KBM-7 (cell line): ENCODE measurements around the gene SLC16A1.
"Not testable (repeated sequence)": the region's sequence is repeated elsewhere in the genome, so short reads cannot be mapped to it uniquely, and the experiment has no call there.

Experiments used
- DNase-seq: peaks from one replicate; pipeline ENCODE4 v3.0.0-alpha.2; 2015
- in situ Hi-C: fragments of 300-500 bp; cut with MboI; formaldehyde crosslinking; loops from 2 replicates; pipeline ENCODE4 v1.14.3; 2020; ENCODE audit warnings: low sequenced_read_pairs, low pct_unique_long_range_greater_than_20kb, mixed read lengths

SLC16A1 gene, protein sequence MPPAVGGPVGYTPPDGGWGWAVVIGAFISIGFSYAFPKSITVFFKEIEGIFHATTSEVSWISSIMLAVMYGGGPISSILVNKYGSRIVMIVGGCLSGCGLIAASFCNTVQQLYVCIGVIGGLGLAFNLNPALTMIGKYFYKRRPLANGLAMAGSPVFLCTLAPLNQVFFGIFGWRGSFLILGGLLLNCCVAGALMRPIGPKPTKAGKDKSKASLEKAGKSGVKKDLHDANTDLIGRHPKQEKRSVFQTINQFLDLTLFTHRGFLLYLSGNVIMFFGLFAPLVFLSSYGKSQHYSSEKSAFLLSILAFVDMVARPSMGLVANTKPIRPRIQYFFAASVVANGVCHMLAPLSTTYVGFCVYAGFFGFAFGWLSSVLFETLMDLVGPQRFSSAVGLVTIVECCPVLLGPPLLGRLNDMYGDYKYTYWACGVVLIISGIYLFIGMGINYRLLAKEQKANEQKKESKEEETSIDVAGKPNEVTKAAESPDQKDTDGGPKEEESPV

GRCh38 chr1:112955773-112956543 lies at the start of gene SLC16A1:
TSS of gene SLC16A1 (minus strand) at chr1:112956196. CDS start at chr1:112929308, 26,888 bp downstream.
- in situ Hi-C loops, result no loop called here
- peak; percentile 97 for DNase-seq

DNA sequence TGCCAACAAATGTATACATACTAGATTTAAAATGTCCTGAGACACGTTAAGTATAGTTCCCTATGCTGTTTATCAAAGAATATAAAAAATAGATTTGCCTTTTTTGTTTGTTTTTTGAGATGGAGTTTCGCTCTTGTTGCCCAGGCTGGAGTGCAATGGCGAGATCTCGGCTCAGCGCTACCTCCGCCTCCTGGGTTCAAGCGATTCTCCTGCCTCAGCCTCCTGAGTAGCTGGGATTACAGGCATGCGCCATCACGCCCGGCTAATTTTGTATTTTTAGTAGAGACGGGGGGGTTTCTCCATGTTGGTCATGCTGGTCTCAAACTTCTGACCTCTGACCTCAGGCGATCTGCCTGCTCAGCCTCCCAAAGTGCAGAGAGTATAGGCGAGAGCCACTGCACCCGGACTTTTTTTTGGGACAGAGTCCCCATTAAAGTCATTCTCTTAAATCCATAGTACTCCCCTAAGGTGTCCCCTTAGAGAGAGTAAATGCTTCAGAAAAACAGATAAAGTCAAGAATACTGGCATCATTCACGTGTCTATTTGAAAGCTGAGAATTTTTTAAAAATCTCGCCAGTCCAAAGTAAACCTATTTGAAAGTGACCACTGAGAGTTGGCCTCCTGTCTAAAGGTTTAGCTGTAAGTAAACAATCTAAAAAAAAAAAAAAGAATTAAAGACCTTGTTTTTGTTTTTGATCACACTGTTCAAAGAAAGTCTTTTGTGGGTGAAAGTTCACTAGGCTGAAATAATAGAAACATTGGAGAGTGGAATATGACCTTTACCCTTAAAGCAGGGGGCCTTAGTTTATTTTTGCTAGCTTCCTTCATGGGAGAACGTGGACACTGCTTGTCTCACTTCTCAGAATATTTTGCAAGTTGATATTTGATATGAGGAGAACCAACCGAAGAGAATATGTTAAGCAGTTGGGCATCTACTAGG lies 48.0 kb upstream of the SLC16A1 start:
- in situ Hi-C loops, result no loop called here
- no peak for DNase-seq

- DNase-seq, result no peak
- in situ Hi-C loops, result no loop called here
These were observed 46.3 kb upstream of the SLC16A1 start for GRCh38 chr1:113002297-113002696.

DNA sequence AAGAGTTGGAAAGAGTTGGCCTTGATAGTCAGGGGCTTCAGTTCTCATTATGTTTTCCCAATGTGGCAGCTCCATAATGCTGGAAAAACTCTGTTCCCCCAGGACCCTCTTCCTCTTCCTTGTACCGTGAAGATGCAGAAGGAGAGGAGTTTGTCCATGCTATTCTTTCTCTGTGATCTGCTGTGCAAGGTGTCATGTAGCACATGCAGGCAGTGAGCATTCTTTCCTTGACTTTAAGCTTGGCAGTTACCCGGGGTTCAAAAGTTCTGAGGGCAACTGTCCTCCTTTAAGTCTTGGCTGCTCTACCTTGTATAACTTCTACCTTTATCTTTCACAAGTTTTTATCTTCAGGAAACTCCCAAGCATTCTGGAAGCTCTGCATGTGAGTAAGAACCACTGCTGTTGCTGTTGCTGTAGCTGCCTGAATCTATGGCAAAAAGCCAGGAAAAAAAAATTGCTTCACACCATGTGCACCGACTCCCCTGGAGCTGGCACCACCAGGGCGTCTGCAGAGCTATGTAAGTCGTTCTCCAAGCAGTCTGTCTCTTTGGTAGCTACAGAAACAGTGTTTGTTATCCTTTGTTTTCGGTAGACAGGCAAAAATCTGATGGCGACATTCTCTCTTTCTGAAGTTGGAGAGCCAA lies 42.7 kb upstream of the SLC16A1 start:
- peak; percentile 46 for DNase-seq
- in situ Hi-C loops, result no loop called here

DNA sequence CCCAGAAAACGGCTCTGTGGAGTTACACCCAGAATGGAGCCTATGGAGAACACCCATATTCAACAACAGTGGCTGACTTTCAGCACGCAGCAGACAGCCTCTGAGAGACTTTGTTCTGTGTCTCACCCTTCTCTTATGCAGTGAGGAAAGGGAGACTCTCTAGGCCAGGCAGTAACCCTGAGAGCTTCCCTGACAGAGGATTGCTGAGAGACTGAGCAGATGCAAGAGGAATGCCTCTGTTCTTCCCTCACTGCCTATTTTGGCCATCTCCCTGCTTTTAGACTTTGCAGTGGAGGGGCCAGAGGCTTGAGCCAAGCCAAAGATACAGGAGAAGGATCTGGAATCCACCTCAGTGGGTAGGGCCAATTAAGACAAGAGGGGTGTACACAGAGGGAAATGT lies 41.8 kb upstream of the SLC16A1 start:
- no peak for DNase-seq
- in situ Hi-C loops, result no loop called here

DNA sequence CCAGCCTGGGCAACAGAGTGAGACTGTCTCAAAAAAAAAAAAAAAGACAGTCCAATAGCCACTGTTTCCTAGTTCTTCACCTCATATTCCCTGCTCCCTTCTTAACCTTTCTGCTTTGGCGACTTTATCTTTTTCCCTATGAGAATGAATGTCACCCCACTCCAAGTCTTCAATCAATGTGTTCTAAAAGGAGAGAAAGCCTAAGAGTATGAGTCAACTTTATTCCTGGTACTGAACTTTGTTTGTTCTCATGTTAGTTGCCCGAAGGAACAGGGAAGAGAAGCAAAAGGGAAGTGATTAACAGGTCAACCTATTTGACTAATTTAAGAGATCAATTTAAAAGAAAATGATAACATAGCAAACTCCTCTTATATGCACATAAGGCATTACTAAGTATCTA lies 39.9 kb upstream of the SLC16A1 start:
- DNase-seq, result no peak
- in situ Hi-C loops, result no loop called here

- DNase-seq, in situ Hi-C loops: not testable (repeated sequence)
These were observed 39.0 kb upstream of the SLC16A1 start for GRCh38 chr1:112995021-112995420.

- in situ Hi-C loops, result no loop called here
- DNase-seq, result no peak
These were observed 36.8 kb upstream of the SLC16A1 start for GRCh38 chr1:112992780-112993179.

DNA sequence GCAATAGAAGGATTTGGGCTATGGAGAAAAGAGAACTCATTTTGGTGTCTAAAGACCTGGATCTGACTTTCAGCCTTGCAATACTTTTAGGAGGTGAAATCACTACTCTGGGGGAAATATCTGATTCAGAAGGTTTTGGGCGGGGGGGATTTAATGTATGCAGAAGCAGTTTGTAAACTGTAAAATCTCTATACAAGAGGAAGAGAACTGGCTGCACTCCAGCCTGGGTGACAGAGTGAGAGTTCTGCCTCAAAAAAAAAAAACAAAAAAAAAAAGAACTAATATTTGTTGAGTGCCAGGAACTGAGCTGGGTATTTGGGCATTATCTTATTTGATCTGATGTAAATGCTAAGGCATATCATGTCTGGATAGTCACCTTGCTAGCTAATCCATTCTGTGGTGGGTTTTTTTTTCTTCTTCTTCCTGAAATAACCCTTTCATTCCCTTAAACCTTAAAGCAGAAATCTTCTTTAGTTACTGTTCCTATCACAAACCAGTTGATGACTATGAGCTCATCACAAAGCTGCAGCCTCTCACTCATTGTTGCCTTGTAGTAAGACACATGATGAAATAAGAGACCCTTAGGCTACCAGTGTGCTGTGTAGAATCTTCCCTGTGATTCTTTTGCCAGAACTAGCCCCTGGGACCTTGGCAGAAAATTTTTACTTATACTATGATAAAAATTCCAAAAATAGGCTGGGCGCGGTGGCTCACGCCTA lies 35.6 kb upstream of the SLC16A1 start:
- in situ Hi-C loops, result no loop called here
- no peak for DNase-seq

DNA sequence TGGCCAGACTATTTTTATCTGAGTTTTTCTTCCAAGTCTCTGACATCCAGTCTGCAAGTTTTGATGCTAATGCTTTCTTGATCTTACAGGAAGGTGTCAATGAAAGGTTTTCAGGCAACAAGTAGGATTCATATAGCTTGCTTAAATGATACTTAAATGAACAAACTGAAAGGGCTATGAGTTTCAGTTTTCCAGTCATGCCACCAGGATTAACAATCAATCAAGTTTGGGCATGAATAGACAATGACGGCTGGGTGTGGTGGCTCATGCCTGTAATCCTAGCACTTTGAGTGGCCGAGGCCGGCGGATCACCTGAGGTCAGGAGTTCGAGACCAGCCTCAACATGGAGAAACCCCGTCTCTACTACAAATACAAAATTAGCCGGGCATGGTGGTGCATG lies 34.3 kb upstream of the SLC16A1 start:
- no peak for DNase-seq
- in situ Hi-C loops, result no loop called here

GRCh38 chr1:112988367-112988766 lies 32.4 kb upstream of the SLC16A1 start:
- DNase-seq, result no peak
- in situ Hi-C loops, result no loop called here

DNA sequence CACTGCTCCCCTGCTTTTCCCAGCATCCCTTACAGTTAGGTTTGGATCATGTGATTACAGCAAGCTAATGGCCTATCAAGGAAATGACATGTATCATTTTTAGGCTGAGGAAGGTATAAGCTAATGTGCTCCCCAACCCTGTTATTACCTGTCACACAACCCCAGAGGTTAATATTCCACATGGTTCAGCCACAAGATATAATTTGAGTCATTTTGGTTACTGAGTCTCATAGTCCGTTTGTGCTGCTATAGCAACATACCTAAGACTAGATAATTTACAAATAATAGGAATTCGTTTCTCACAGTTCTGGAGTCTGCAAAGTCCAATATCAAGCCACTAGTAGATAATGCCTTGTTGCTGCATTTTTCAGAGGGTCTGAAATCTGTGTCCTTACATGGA lies 29.1 kb upstream of the SLC16A1 start:
- no peak for DNase-seq
- in situ Hi-C loops, result no loop called here

DNA sequence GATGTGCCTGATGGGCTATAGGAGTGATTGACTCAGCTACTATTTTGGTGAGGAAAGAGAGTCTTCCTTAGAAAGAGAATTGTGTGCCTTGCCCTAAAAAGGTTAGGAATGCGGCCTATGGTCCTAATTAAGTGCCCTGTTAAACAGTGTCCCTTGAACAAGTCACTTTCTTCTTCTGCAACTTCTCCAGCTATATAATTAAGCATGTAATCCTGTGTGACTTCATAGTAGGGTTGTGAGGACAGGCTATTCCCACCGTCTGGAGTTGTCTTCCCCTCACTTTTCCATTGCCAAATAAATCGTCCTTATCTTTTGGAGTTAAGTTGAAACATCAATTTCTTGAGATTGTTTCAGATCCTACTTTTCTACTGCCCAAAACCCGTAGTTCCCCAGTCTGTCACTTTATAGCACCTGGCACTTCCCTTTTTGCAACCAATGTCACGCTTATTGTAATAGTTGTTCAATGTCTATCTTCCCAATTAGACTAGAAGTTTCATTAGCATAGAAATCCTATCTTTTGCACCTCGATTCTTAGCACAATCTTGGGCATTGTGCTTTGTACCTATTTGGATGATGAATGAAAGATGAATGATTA lies 27.6 kb upstream of the SLC16A1 start:
- in situ Hi-C loops, result no loop called here
- peak; percentile 41 for DNase-seq

GRCh38 chr1:112982853-112983536 lies 27.0 kb upstream of the SLC16A1 start:
- in situ Hi-C loops, result no loop called here
- DNase-seq, result no peak

DNA sequence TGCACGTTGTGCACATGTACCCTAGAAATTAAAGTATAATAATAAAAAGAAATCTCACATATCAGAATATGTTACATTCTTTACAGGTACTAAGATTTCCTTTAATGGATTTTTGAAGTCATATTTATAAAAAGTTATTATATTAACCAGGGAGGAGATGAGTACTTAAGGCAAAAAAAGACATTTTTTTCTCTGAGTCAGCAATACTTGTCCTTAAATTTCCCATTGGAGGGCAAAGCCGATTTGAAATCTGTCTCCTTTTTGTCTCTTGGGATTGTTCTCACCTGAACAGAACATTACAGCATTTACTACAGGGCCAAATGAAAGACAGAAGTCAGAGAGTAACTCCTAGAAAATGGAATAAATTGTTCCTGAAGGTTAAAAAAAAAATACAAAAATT lies 26.3 kb upstream of the SLC16A1 start:
- in situ Hi-C loops, result no loop called here
- no peak for DNase-seq

DNA sequence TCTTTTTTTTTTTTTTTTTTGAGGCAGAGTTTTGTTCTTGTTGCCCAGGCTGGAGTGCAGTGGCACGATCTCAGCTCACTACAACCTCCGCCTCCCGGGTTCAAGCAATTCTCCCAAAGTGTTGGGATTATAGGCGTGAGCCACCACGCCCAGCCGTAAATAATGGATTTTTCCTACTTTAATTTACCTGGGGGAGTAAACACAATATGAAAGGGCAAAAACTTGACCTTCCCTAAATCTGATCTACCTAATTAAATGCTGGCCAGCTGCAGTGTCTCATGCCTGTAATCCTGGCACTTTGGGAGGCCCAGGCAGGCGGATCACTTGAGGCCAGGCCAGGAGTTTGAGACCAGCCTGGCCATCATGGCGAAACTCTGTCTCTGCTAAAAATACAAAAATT lies 25.8 kb upstream of the SLC16A1 start:
- DNase-seq, in situ Hi-C loops: not testable (repeated sequence)

- in situ Hi-C loops, result no loop called here
- DNase-seq, result peak; percentile 17
These were observed 25.4 kb upstream of the SLC16A1 start for GRCh38 chr1:112981426-112981825.
